Measurements from ENCODE around the gene TGDS.

DNA sequence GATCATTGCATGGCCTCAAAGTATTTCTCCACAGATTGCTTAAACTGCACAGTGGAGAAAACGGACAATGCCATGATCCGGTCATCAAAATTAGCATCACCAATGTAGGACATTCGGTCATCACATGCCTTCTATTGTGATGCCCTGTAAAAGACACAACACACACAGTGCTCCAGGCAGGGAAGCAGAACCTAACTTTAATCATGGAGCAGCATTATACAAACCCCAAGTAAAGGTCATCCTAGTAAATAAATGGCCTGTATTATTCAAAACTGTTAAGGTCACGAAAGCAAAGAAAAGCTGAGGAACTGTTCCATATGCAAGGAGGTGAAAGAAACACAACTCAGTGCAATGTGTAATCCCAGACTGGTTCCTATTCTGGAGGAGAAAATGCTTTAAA lies 42.2 kb downstream of the TGDS start:
- TF ChIP-seq EZH2 (IDR thresholded peaks at IDR 0.05; ENCODE audit: low read length, unreplicated experiment) (no peak), EZH2phosphoT487 (IDR thresholded peaks at IDR 0.05; ENCODE audit: borderline replicate concordance, low read length) (no peak)
- TF ChIP-seq, protein P1, sequence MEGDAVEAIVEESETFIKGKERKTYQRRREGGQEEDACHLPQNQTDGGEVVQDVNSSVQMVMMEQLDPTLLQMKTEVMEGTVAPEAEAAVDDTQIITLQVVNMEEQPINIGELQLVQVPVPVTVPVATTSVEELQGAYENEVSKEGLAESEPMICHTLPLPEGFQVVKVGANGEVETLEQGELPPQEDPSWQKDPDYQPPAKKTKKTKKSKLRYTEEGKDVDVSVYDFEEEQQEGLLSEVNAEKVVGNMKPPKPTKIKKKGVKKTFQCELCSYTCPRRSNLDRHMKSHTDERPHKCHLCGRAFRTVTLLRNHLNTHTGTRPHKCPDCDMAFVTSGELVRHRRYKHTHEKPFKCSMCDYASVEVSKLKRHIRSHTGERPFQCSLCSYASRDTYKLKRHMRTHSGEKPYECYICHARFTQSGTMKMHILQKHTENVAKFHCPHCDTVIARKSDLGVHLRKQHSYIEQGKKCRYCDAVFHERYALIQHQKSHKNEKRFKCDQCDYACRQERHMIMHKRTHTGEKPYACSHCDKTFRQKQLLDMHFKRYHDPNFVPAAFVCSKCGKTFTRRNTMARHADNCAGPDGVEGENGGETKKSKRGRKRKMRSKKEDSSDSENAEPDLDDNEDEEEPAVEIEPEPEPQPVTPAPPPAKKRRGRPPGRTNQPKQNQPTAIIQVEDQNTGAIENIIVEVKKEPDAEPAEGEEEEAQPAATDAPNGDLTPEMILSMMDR (conservative IDR thresholded peaks at IDR 0.05; ENCODE audit: low read depth, low read length) = no peak

Measured in PC-3 (cell line).